ENCODE measurements around the gene WDSUB1.

DNA sequence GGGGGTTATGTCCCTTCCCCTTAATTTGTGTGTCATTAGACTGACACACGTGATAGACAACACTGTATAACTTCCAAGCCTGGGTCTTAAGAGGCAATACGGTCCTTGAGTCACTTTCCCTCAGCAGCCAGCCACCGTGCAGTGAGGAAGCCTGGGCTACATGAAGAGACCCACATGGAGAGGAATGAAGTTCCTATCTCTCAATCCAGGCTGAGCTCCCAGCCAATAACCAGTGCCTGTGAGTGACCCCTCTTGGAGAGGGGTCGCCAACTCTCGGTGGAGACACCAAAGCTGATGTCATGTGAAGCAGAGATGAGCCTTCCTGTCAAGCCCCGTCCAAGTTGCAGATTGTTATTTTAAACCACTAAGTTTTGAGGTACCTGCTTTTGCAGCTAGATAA, 5.7 kb upstream of the WDSUB1 start:
- TF ChIP-seq CTCF (IDR thresholded peaks at IDR 0.05; ENCODE audit: low read depth, low read length, poor library complexity, severe bottlenecking) (no peak), EZH2phosphoT487 (IDR thresholded peaks at IDR 0.05; ENCODE audit: borderline replicate concordance, low read length) (no peak)
